H1 (cell line): ENCODE data around the gene SPECC1.

Experiments used
- CEBPB ChIP-seq: IDR thresholded peaks from 2 replicates; pipeline ENCODE4 v1.6.1; 2012; ENCODE audit warnings: low read depth, low read length
- CHD1 ChIP-seq: IDR thresholded peaks from 2 replicates; pipeline ENCODE4 v1.6.1; 2012; ENCODE audit warnings: low read depth, low read length, improper control_type of control experiment
- CTCF ChIP-seq, 3 experiments: IDR thresholded peaks; 1 replicate in 2 of 3; 2 replicates in 1 of 3; pipeline versions ENCODE4 v1.5.1 to v1.6.1; 2011; ENCODE audit warnings: low read length in 3 of 3, mild to moderate bottlenecking in 3 of 3, inconsistent platforms in 2 of 3, low read depth in 1 of 3, moderate library complexity in 1 of 3; ENCODE audit not compliant: insufficient read depth in 1 of 3; ENCODE audit errors: control extremely low read depth in 1 of 3
- EZH2 ChIP-seq: fragments of 200-600 bp; sonication (generic); IDR thresholded peaks from 2 replicates; pipeline ENCODE4 v1.7.1; 2012; ENCODE audit warnings: low read depth, mild to moderate bottlenecking, moderate library complexity, low read length, inconsistent platforms; ENCODE audit not compliant: severe bottlenecking
- MAX ChIP-seq: IDR thresholded peaks from 2 replicates; pipeline ENCODE4 v1.6.1; 2012; ENCODE audit warnings: inconsistent platforms
- POLR2A ChIP-seq, 2 experiments: IDR thresholded peaks; 1 replicate in 1 of 2; 2 replicates in 1 of 2; pipeline ENCODE4 v1.6.1; 2011; ENCODE audit warnings: low read depth in 2 of 2, low read length in 2 of 2, mild to moderate bottlenecking in 2 of 2; ENCODE audit errors: control extremely low read depth in 1 of 2
- POLR2AphosphoS5 ChIP-seq: IDR thresholded peaks from 2 replicates; pipeline ENCODE4 v1.6.1; 2011; ENCODE audit warnings: low read depth, low read length
- RAD21 ChIP-seq, 2 experiments: IDR thresholded peaks in 1 of 2; conservative IDR thresholded peaks in 1 of 2; 2 replicates each; pipeline ENCODE4 v1.6.1; 2011; ENCODE audit warnings: low read depth in 2 of 2, low read length in 2 of 2, improper control_type of control experiment in 1 of 2, inconsistent platforms in 1 of 2, mild to moderate bottlenecking in 1 of 2, moderate library complexity in 1 of 2
- RNF2 ChIP-seq: fragments of 200-900, 300-1000 bp; sonication (generic); IDR thresholded peaks from 2 replicates; pipeline ENCODE4 v1.7.1; 2016; ENCODE audit warnings: borderline replicate concordance, low read depth, mild to moderate bottlenecking, antibody characterized with exemption, low read length; ENCODE audit not compliant: poor library complexity, severe bottlenecking; ENCODE audit errors: missing control alignments
- SP1 ChIP-seq: IDR thresholded peaks from 2 replicates; pipeline ENCODE4 v1.6.1; 2011; ENCODE audit warnings: low read depth, low read length
- TAF1 ChIP-seq: IDR thresholded peaks from 2 replicates; pipeline ENCODE4 v1.6.1; 2011; ENCODE audit warnings: mild to moderate bottlenecking, low read depth, low read length
- TCF12 ChIP-seq: IDR thresholded peaks from 2 replicates; pipeline ENCODE4 v1.6.1; 2011; ENCODE audit warnings: low read depth, mild to moderate bottlenecking, low read length
- YY1 ChIP-seq: IDR thresholded peaks from 2 replicates; pipeline ENCODE4 v1.6.1; 2011; ENCODE audit warnings: low read depth, mild to moderate bottlenecking, low read length

- TF ChIP-seq YY1: no peak
- no peak for TF ChIP-seq CTCF (IDR thresholded peaks at IDR 0.05; ENCODE audit: control extremely low read depth in 1 of 3, insufficient read depth in 1 of 3, low read depth in 1 of 3, low read length in 3 of 3)
- no peak for TF ChIP-seq POLR2A (IDR thresholded peaks at IDR 0.05; ENCODE audit: control extremely low read depth in 1 of 2, low read depth in 2 of 2, low read length in 2 of 2)
- TF ChIP-seq CEBPB: no peak
- TF ChIP-seq TAF1: no peak; the same call in 1 of the 2 replicates
- TF ChIP-seq MAX: no peak
- TF ChIP-seq SP1: no peak
- TF ChIP-seq RNF2: no peak
- TF ChIP-seq EZH2: peak; percentile 26
- no peak for TF ChIP-seq POLR2AphosphoS5
- TF ChIP-seq TCF12: no peak
- no peak for TF ChIP-seq CHD1
- no peak for TF ChIP-seq RAD21 (IDR thresholded peaks at IDR 0.05 in 1 of 2, conservative IDR thresholded peaks at IDR 0.05 in 1 of 2; ENCODE audit: low read depth in 2 of 2, low read length in 2 of 2)
Measured at GRCh38 chr17:20009052-20009301, 182 bp upstream of the SPECC1 start.
